ENCODE data around the gene LAMA1. TPM values are rescaled to one million over a fixed set of nuclear protein-coding genes. Genes with fewer than 3 reads are reported as not detected.
A peak's percentile ranks its signal among the peaks of the same experiment; 100 is the strongest.

LAMA1 gene
- total RNA-seq, 1 experiment from 2014 or later = 11.3 TPM

- POLR2A ChIA-PET = interaction anchor here (3.9 kb wide), 1 partner anchor 33 kb away, joined by 23 read pairs; no protein-coding TSS in a partner anchor
- no peak for TF ChIP-seq CTCF (IDR thresholded peaks at IDR 0.05; ENCODE audit: unreplicated experiment)
- no TSS peak for BruUV-seq (replicated peaks)
- CTCF ChIA-PET = interaction anchor here (1.2 kb wide), 1 partner anchor 16 kb away, joined by 4 read pairs; no protein-coding TSS in a partner anchor
- DNase-seq (ENCODE audit: unreplicated experiment) = no peak
- Mint-ChIP-seq H3K36me3 (ENCODE audit: insufficient read depth, unreplicated experiment) (peaks cover 7% of the 10 kb centered on the region), H3K27ac (ENCODE audit: low read depth, unreplicated experiment) (peak overlapping the region; percentile 24), H3K27me3 (ENCODE audit: insufficient read depth, unreplicated experiment) (no peaks in the 10 kb centered on the region), H3K9me3 (ENCODE audit: unreplicated experiment) (no peaks in the 10 kb centered on the region), H3K4me1 (ENCODE audit: insufficient read depth, unreplicated experiment) (peaks cover 24% of the 10 kb centered on the region), H3K4me3 (ENCODE audit: unreplicated experiment) (no peak overlapping the region)
- intact Hi-C loops (cut with micrococcal nuclease) = no loop called here
Measured at GRCh38 chr18:6961331-6961730, 156.3 kb downstream of the LAMA1 start.

- intact Hi-C loops (cut with micrococcal nuclease) = no loop called here
- peak; percentile 48 for DNase-seq (ENCODE audit: unreplicated experiment)
- peak overlapping the region; percentile 24 for H3K27ac Mint-ChIP-seq (ENCODE audit: low read depth, unreplicated experiment)
- no TSS peak for BruUV-seq (replicated peaks)
- H3K4me1 Mint-ChIP-seq (ENCODE audit: insufficient read depth, unreplicated experiment) = peaks cover 24% of the 10 kb centered on the region
- CTCF ChIA-PET = interaction anchor here (1.0 to 1.2 kb wide), 2 partner anchors 16 to 39 kb away, joined by 3 to 4 read pairs; no protein-coding TSS in a partner anchor
- no peaks in the 10 kb centered on the region for H3K9me3 Mint-ChIP-seq (ENCODE audit: unreplicated experiment)
- no peaks in the 10 kb centered on the region for H3K27me3 Mint-ChIP-seq (ENCODE audit: insufficient read depth, unreplicated experiment)
- no peak overlapping the region for H3K4me3 Mint-ChIP-seq (ENCODE audit: unreplicated experiment)
- TF ChIP-seq CTCF (IDR thresholded peaks at IDR 0.05; ENCODE audit: unreplicated experiment) = no peak
- POLR2A ChIA-PET = interaction anchor here (1.0 to 3.9 kb wide), 3 partner anchors 13 to 33 kb away, joined by 3 to 23 read pairs (median 3); no protein-coding TSS in a partner anchor
- H3K36me3 Mint-ChIP-seq (ENCODE audit: insufficient read depth, unreplicated experiment) = peaks cover 7% of the 10 kb centered on the region
Measured at GRCh38 chr18:6960656-6961055, 156.9 kb downstream of the LAMA1 start.

- POLR2A ChIA-PET = interaction anchor here (1.0 to 3.9 kb wide), 3 partner anchors 13 to 34 kb away, joined by 3 to 23 read pairs (median 3); no protein-coding TSS in a partner anchor
Measured at GRCh38 chr18:6960124-6960523, 157.5 kb downstream of the LAMA1 start.

GRCh38 chr18:6959110-6959509, 158.5 kb downstream of the LAMA1 start:
- Mint-ChIP-seq H3K9me3 (ENCODE audit: unreplicated experiment) (no peaks in the 10 kb centered on the region), H3K4me1 (ENCODE audit: insufficient read depth, unreplicated experiment) (peaks cover 24% of the 10 kb centered on the region), H3K27me3 (ENCODE audit: insufficient read depth, unreplicated experiment) (no peaks in the 10 kb centered on the region), H3K4me3 (ENCODE audit: unreplicated experiment) (peak overlapping the region; percentile 39), H3K27ac (ENCODE audit: low read depth, unreplicated experiment) (peak overlapping the region; percentile 40), H3K36me3 (ENCODE audit: insufficient read depth, unreplicated experiment) (peaks cover 6% of the 10 kb centered on the region)
- TF ChIP-seq CTCF (IDR thresholded peaks at IDR 0.05; ENCODE audit: unreplicated experiment) = no peak
- POLR2A ChIA-PET = interaction anchor here (0.8 to 3.9 kb wide), 4 partner anchors 12 to 41 kb away, joined by 3 to 23 read pairs (median 6); no protein-coding TSS in a partner anchor
- no TSS peak for BruUV-seq (replicated peaks)
- DNase-seq (ENCODE audit: unreplicated experiment) = peak; percentile 61
- CTCF ChIA-PET = interaction anchor here (0.7 to 1.5 kb wide), 3 partner anchors 19 to 64 kb away, joined by 3 to 6 read pairs (median 3); no protein-coding TSS in a partner anchor
- intact Hi-C loops (cut with micrococcal nuclease) = no loop called here

More at GRCh38 chr18:6960124-6960523, 157.5 kb downstream of the LAMA1 start:
- H3K9me3 Mint-ChIP-seq (ENCODE audit: unreplicated experiment) = no peaks in the 10 kb centered on the region
- no TSS peak for BruUV-seq (replicated peaks)
- intact Hi-C loops (cut with micrococcal nuclease) = no loop called here
- DNase-seq (ENCODE audit: unreplicated experiment) = no peak
- peaks cover 24% of the 10 kb centered on the region for H3K4me1 Mint-ChIP-seq (ENCODE audit: insufficient read depth, unreplicated experiment)
- no peak for TF ChIP-seq CTCF (IDR thresholded peaks at IDR 0.05; ENCODE audit: unreplicated experiment)
- no peak overlapping the region for H3K4me3 Mint-ChIP-seq (ENCODE audit: unreplicated experiment)
- no peaks in the 10 kb centered on the region for H3K27me3 Mint-ChIP-seq (ENCODE audit: insufficient read depth, unreplicated experiment)
- H3K27ac Mint-ChIP-seq (ENCODE audit: low read depth, unreplicated experiment) = no peak overlapping the region
- CTCF ChIA-PET = interaction anchor here (1.0 to 1.5 kb wide), 2 partner anchors 39 to 45 kb away, joined by 3 to 6 read pairs; no protein-coding TSS in a partner anchor
- H3K36me3 Mint-ChIP-seq (ENCODE audit: insufficient read depth, unreplicated experiment) = peaks cover 7% of the 10 kb centered on the region
